HG03196 (cell line): ENCODE data around the gene MOB1B.

Source experiments
- ATAC-seq: cut with Tn5 transposase; IDR thresholded peaks from one replicate; pipeline ENCODE4 v1.9.1; 2021; ENCODE audit not compliant: unreplicated experiment

The MOB1B gene

GRCh38 chr4:70914000-70914399 is 11.8 kb downstream of the MOB1B start:
- no peak for ATAC-seq

- no peak for ATAC-seq
Observed at GRCh38 chr4:70914631-70915030, 12.5 kb downstream of the MOB1B start.

- ATAC-seq, result no peak
Observed at GRCh38 chr4:70915036-70915815, 13.1 kb downstream of the MOB1B start.

GRCh38 chr4:70915874-70916559 is 13.8 kb downstream of the MOB1B start:
- no peak for ATAC-seq

GRCh38 chr4:70920592-70920991 is 18.4 kb downstream of the MOB1B start:
- ATAC-seq, result no peak

- no peak for ATAC-seq
Observed at GRCh38 chr4:70925418-70925817, 23.2 kb downstream of the MOB1B start.

GRCh38 chr4:70925899-70926635 is 23.9 kb downstream of the MOB1B start:
- ATAC-seq, result peak; percentile 77

GRCh38 chr4:70927502-70928137 is 25.5 kb downstream of the MOB1B start:
- peak; percentile 50 for ATAC-seq

- no peak for ATAC-seq
Observed at GRCh38 chr4:70930530-70931256, 28.5 kb downstream of the MOB1B start.

GRCh38 chr4:70931347-70931746 is 29.2 kb downstream of the MOB1B start:
- ATAC-seq, result no peak

- ATAC-seq, result no peak
Observed at GRCh38 chr4:70932984-70933383, 30.8 kb downstream of the MOB1B start.

- no peak for ATAC-seq
Observed at GRCh38 chr4:70935038-70935695, 33.0 kb downstream of the MOB1B start.

GRCh38 chr4:70936200-70936787 is 34.1 kb downstream of the MOB1B start:
- no peak for ATAC-seq

- no peak for ATAC-seq
Observed at GRCh38 chr4:70938086-70938485, 35.9 kb downstream of the MOB1B start.

- no peak for ATAC-seq
Observed at GRCh38 chr4:70940134-70940533, 38.0 kb downstream of the MOB1B start.

- no peak for ATAC-seq
Observed at GRCh38 chr4:70943114-70943513, 40.9 kb downstream of the MOB1B start.

- ATAC-seq, result no peak
Observed at GRCh38 chr4:70945046-70945445, 42.9 kb downstream of the MOB1B start.

GRCh38 chr4:70945452-70946055 is 43.4 kb downstream of the MOB1B start:
- ATAC-seq, result no peak

GRCh38 chr4:70946939-70947338 is 44.8 kb downstream of the MOB1B start:
- no peak for ATAC-seq
